AG04449 (cell line): Measurements from ENCODE around the gene APOC4.

Experiments used
- CTCF ChIA-PET: fragments of 350-600 bp; formaldehyde crosslinking; extraction: SDS; loops from one replicate; lab custom pipeline; 2021; ENCODE audit warnings: antibody characterized with exemption; lab: Yijun Ruan, JAX
- POLR2A ChIA-PET: fragments of 400-600, 350-600 bp; formaldehyde crosslinking; extraction: SDS; loops from one replicate; lab custom pipeline; 2020; ENCODE audit warnings: antibody characterized with exemption, inconsistent platforms; lab: Yijun Ruan, JAX
- DNase-seq: peaks from one replicate; pipeline ENCODE4 v3.0.0-alpha.2; 2010; ENCODE audit warnings: low read depth, low spot score
- H3K4me3 ChIP-seq: 2 replicates; pipeline ENCODE4 v1.5.1; 2011; ENCODE audit warnings: low read depth, mild to moderate bottlenecking, control low read depth, low read length
- TF ChIP-seq, protein P1 (sequence below): IDR thresholded peaks from one replicate; pipeline ENCODE4 v1.5.1; 2011; ENCODE audit warnings: mild to moderate bottlenecking, moderate library complexity, low read length, control low read depth, inconsistent platforms; ENCODE audit not compliant: insufficient read depth; ENCODE audit errors: missing control alignments

Gene APOC4

GRCh38 chr19:44900328-44901244 is 41.5 kb upstream of the APOC4 start:
- POLR2A ChIA-PET = no interaction called here
- DNase-seq = no peak
- no peak overlapping the region for H3K4me3 ChIP-seq
- TF ChIP-seq, protein P1, sequence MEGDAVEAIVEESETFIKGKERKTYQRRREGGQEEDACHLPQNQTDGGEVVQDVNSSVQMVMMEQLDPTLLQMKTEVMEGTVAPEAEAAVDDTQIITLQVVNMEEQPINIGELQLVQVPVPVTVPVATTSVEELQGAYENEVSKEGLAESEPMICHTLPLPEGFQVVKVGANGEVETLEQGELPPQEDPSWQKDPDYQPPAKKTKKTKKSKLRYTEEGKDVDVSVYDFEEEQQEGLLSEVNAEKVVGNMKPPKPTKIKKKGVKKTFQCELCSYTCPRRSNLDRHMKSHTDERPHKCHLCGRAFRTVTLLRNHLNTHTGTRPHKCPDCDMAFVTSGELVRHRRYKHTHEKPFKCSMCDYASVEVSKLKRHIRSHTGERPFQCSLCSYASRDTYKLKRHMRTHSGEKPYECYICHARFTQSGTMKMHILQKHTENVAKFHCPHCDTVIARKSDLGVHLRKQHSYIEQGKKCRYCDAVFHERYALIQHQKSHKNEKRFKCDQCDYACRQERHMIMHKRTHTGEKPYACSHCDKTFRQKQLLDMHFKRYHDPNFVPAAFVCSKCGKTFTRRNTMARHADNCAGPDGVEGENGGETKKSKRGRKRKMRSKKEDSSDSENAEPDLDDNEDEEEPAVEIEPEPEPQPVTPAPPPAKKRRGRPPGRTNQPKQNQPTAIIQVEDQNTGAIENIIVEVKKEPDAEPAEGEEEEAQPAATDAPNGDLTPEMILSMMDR = no peak
- CTCF ChIA-PET = interaction anchor here (2.5 to 10.3 kb wide), 2 partner anchors 11 to 54 kb away, joined by 9 to 208 read pairs; partner anchors contain the start of gene CLPTM1

DNA sequence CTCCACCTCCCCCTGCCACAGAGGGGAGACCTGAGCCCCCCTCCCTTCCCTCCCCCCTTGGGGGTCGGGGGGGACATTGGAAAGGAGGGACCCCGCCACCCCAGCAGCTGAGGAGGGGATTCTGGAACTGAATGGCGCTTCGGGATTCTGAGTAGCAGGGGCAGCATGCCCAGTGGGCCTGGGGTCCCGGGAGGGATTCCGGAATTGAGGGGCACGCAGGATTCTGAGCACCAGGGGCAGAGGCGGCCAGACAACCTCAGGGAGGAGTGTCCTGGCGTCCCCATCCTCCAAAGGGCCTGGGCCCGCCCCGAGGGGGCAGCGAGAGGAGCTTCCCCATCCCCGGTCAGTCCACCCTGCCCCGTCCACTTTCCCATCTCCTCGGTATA is 38.8 kb upstream of the APOC4 start:
- DNase-seq = no peak
- ChIA-PET POLR2A (no interaction called here), CTCF (interaction anchor here (0.7 to 10.3 kb wide), 16 partner anchors 8 to 435 kb away, joined by 3 to 208 read pairs (median 4); partner anchors contain the start of genes APOC1, CLPTM1 and TOMM40)
- no peak overlapping the region for H3K4me3 ChIP-seq
- TF ChIP-seq, protein P1 = no peak

DNA sequence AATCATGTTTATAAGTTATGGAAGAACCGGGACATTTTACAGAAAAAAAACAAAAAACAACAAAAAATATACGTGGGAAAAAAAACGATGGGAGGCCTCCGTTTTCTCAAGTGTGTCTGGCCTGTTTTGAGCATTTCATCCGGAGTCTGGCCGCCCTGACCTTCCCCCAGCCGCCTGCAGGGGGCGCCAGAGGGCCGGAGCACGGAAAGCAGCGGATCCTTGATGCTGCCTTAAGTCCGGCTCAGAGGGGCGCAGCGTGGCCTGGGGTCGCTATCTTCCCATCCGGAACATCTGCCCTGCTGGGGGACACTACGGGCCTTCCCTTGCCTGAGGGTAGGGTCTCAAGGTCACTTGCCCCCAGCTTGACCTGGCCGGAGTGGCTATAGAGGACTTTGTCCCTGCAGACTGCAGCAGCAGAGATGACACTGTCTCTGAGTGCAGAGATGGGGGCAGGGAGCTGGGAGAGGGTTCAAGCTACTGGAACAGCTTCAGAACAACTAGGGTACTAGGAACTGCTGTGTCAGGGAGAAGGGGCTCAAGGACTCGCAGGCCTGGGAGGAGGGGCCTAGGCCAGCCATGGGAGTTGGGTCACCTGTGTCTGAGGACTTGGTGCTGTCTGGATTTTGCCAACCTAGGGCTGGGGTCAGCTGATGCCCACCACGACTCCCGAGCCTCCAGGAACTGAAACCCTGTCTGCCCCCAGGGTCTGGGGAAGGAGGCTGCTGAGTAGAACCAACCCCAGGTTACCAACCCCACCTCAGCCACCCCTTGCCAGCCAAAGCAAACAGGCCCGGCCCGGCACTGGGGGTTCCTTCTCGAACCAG is 38.2 kb upstream of the APOC4 start:
- DNase-seq = no peak
- TF ChIP-seq, protein P1 = peak; percentile 97
- H3K4me3 ChIP-seq = no peak overlapping the region
- POLR2A ChIA-PET = no interaction called here
- CTCF ChIA-PET = interaction anchor here (0.6 to 10.3 kb wide), 23 partner anchors 9 to 434 kb away, joined by 3 to 208 read pairs (median 4); partner anchors contain the start of genes APOC1, CLASRP, CLPTM1 and TOMM40

GRCh38 chr19:44904426-44904994 is 37.5 kb upstream of the APOC4 start:
- TF ChIP-seq, protein P1 = no peak
- H3K4me3 ChIP-seq = no peak overlapping the region
- ChIA-PET POLR2A (interaction anchor here (0.8 kb wide), 1 partner anchor 50 kb away, joined by 3 read pairs; the partner anchor contains the start of gene CLPTM1), CTCF (interaction anchor here (0.6 to 10.3 kb wide), 24 partner anchors 8 to 434 kb away, joined by 3 to 208 read pairs (median 4); partner anchors contain the start of genes APOC1, CLASRP, CLPTM1 and TOMM40)
- DNase-seq = no peak

- TF ChIP-seq, protein P1 = no peak
- DNase-seq = no peak
- peak within 1 kb of the TSS; percentile 20 for H3K4me3 ChIP-seq
- ChIA-PET POLR2A (interaction anchor here (0.8 to 1.2 kb wide), 3 partner anchors 16 to 49 kb away, joined by 3 to 4 read pairs (median 3); partner anchors contain the start of gene CLPTM1), CTCF (interaction anchor here (0.5 to 10.3 kb wide), 17 partner anchors 8 to 432 kb away, joined by 3 to 208 read pairs (median 4); partner anchors contain the start of genes APOC2 and CLPTM1)
Measured at GRCh38 chr19:44905437-44906160, 36.4 kb upstream of the APOC4 start, which contains the start of gene APOE. TSS of gene APOE (plus strand) at chr19:44905796. CDS start at chr19:44906625, 829 bp downstream.
